K562 (cell line): ENCODE data around the gene MEF2B. TPM values are rescaled to one million over a fixed set of nuclear protein-coding genes. Genes with fewer than 3 reads are reported as not detected.

Source experiments
- BRF1 ChIP-seq: IDR thresholded peaks from 3 replicates; pipeline ENCODE4 v1.6.1; 2011; ENCODE audit warnings: borderline replicate concordance, mild to moderate bottlenecking; ENCODE audit not compliant: insufficient read length; ENCODE audit errors: extremely low read depth
- CBFA2T2 ChIP-seq: fragments of 450-650 bp; conservative IDR thresholded peaks from 2 replicates; pipeline ENCODE4 v1.6.1; 2017; ENCODE audit warnings: mild to moderate bottlenecking
- EGR1 ChIP-seq: fragments of 450-650 bp; conservative IDR thresholded peaks from 2 replicates; pipeline ENCODE4 v1.6.1; 2017; ENCODE audit warnings: mild to moderate bottlenecking
- GTF2F1 ChIP-seq: IDR thresholded peaks from 2 replicates; pipeline ENCODE4 v1.6.1; 2011; ENCODE audit warnings: low read depth, low read length, improper control_type of control experiment
- HNRNPUL1 ChIP-seq: fragments of 200-400 bp; formaldehyde crosslinking; IDR thresholded peaks from 2 replicates; pipeline ENCODE4 v1.6.1; 2017; ENCODE audit warnings: low read length
- JUN ChIP-seq, 2 experiments: sonication (generic) in 1 of 2; formaldehyde crosslinking in 1 of 2; IDR thresholded peaks; 2 replicates each; pipeline versions ENCODE4 v1.6.1 to v1.8.0; 2012 to 2022; ENCODE audit warnings: borderline replicate concordance in 2 of 2, mild to moderate bottlenecking in 2 of 2, improper control_type of control experiment in 1 of 2, low read depth in 1 of 2, low read length in 1 of 2, missing genetic modification reagents in 1 of 2
- KLF13 ChIP-seq: fragments of 450-650 bp; IDR thresholded peaks from 2 replicates; pipeline ENCODE4 v1.6.1; 2016; ENCODE audit warnings: missing genetic modification characterization, low read depth, mild to moderate bottlenecking, missing compliant biosample characterization, moderate library complexity, borderline replicate concordance
- NFE2L1 ChIP-seq: fragments of 450-650 bp; IDR thresholded peaks from 2 replicates; pipeline ENCODE4 v1.6.1; 2016; ENCODE audit warnings: missing genetic modification characterization, low read depth, mild to moderate bottlenecking, missing compliant biosample characterization, moderate library complexity, borderline replicate concordance
- NFIX ChIP-seq: fragments of 250-450 bp; sonication (Bioruptor Pico); IDR thresholded peaks from 2 replicates; pipeline ENCODE4 v1.4.0; 2020; ENCODE audit warnings: low read depth, mild to moderate bottlenecking, moderate library complexity
- POLR2A ChIP-seq: fragments of 450-650 bp; conservative IDR thresholded peaks from 2 replicates; pipeline ENCODE4 v1.6.1; 2016
- SUPT5H ChIP-seq: fragments of 450-650 bp; IDR thresholded peaks from 2 replicates; pipeline ENCODE4 v1.6.1; 2016
- TAF1 ChIP-seq: IDR thresholded peaks from 2 replicates; pipeline ENCODE4 v1.6.1; 2011; ENCODE audit warnings: mild to moderate bottlenecking, low read length, moderate library complexity; ENCODE audit not compliant: insufficient read depth, control insufficient read depth, severe bottlenecking; ENCODE audit errors: extremely low read depth
- ZBTB12 ChIP-seq: fragments of 250-450 bp; sonication (Bioruptor Pico); IDR thresholded peaks from 2 replicates; pipeline ENCODE4 v1.4.0; 2020
- ZNF212 ChIP-seq: fragments of 450-650 bp; formaldehyde crosslinking; IDR thresholded peaks from 2 replicates; pipeline ENCODE4 v1.4.0; 2020; ENCODE audit warnings: mild to moderate bottlenecking
- ZNF263 ChIP-seq: sonication (generic); formaldehyde crosslinking; IDR thresholded peaks from 2 replicates; pipeline ENCODE4 v1.8.0; 2022; ENCODE audit warnings: mild to moderate bottlenecking, missing genetic modification reagents, borderline replicate concordance
- ZNF311 ChIP-seq: fragments of 250-450 bp; sonication (Bioruptor Pico); IDR thresholded peaks from 2 replicates; pipeline ENCODE4 v1.4.0; 2020; ENCODE audit warnings: mild to moderate bottlenecking, moderate library complexity
- ZNF75A ChIP-seq: fragments of 450-650 bp; formaldehyde crosslinking; IDR thresholded peaks from 2 replicates; pipeline ENCODE4 v1.4.0; 2020; ENCODE audit warnings: mild to moderate bottlenecking
- polyA plus RNA-seq, 8 experiments: library from polyadenylated mRNA; depleted of rRNA in 4 of 8; stranded (reverse) in 5 of 8; unstranded in 3 of 8; fragments of >200 nt; fragmentation: Nextera tagmentation in 2 of 8; fragmentation: Illumina TruSeq in 1 of 8; extraction: Ambion mirVana in 2 of 8; extraction: Trizol in 1 of 8; gene quantifications; 2 replicates each; pipeline versions ENCODE4 v1.2.1 to v1.2.3, GENCODE V29; 2011 to 2014; ENCODE audit warnings: inconsistent platforms in 1 of 8, missing spikeins in 1 of 8
- total RNA-seq, 7 experiments: library from RNA; depleted of rRNA in 6 of 7; stranded (reverse); fragments of >200 nt in 6 of 7; fragmentation: Illumina TruSeq in 2 of 7; extraction: Trizol in 2 of 7; gene quantifications; 2 replicates each; pipeline versions ENCODE4 v1.2.1 to v1.2.3, GENCODE V29; 2011 to 2021; ENCODE audit warnings: low replicate concordance in 1 of 7
- TF ChIP-seq, protein P1 (sequence below): fragments of 450-650 bp; formaldehyde crosslinking; IDR thresholded peaks from 2 replicates; pipeline ENCODE4 v1.4.0; 2022; ENCODE audit warnings: missing genetic modification characterization
- TF ChIP-seq, protein P2 (sequence below), 3 experiments: fragments of 200-800 bp in 1 of 3; fragments of 250-450 bp in 1 of 3; fragments of 450-650 bp in 1 of 3; sonication (Bioruptor Pico) in 1 of 3; sonication (Bioruptor generic) in 1 of 3; formaldehyde crosslinking in 1 of 3; IDR thresholded peaks; 2 replicates each; pipeline versions ENCODE4 v1.6.1 to v1.8.0; 2016 to 2022; ENCODE audit warnings: mild to moderate bottlenecking in 2 of 3, missing genetic modification characterization in 2 of 3, missing compliant biosample characterization in 1 of 3, moderate library complexity in 1 of 3

Gene MEF2B
- total and polyA plus RNA-seq, 9 of the 15 experiments (the other 6 are each of a cell fraction or from before 2014, with no cell fraction given), result 0.14 to 1.9 (median 0.71) TPM; not detected in 3

- TF ChIP-seq, protein P1, sequence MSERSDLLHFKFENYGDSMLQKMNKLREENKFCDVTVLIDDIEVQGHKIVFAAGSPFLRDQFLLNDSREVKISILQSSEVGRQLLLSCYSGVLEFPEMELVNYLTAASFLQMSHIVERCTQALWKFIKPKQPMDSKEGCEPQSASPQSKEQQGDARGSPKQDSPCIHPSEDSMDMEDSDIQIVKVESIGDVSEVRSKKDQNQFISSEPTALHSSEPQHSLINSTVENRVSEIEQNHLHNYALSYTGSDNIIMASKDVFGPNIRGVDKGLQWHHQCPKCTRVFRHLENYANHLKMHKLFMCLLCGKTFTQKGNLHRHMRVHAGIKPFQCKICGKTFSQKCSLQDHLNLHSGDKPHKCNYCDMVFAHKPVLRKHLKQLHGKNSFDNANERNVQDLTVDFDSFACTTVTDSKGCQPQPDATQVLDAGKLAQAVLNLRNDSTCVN (CRISPR knock-in tag), result no peak
- TF ChIP-seq SUPT5H (peak; percentile 59; the same call in 1 of the 2 replicates), NFIX (CRISPR knock-in tag) (no peak), GTF2F1 (0 out of 2 replicates have a peak, but pooled peaks have one; percentile 20), BRF1 (no peak), EGR1 (peak; percentile 63), NFE2L1 (tag) (no peak), ZBTB12 (CRISPR knock-in tag) (no peak), ZNF212 (no peak), POLR2A (peak; percentile 78), ZNF311 (CRISPR knock-in tag) (no peak), ZNF263 (CRISPR knock-in tag) (no peak; the same call in 1 of the 2 replicates), TAF1 (peak; percentile 60), KLF13 (peak; percentile 72; the same call in 1 of the 2 replicates), ZNF75A (CRISPR knock-in tag) (no peak), CBFA2T2 (no peak), JUN (IDR thresholded peaks at IDR 0.05; ENCODE audit: borderline replicate concordance, low read depth, low read length) (0 out of 2 replicates have a peak, but pooled peaks have one; percentile 10), JUN (CRISPR knock-in tag; IDR thresholded peaks at IDR 0.05; ENCODE audit: borderline replicate concordance) (no peak), HNRNPUL1 (no peak)
- TF ChIP-seq, protein P2, sequence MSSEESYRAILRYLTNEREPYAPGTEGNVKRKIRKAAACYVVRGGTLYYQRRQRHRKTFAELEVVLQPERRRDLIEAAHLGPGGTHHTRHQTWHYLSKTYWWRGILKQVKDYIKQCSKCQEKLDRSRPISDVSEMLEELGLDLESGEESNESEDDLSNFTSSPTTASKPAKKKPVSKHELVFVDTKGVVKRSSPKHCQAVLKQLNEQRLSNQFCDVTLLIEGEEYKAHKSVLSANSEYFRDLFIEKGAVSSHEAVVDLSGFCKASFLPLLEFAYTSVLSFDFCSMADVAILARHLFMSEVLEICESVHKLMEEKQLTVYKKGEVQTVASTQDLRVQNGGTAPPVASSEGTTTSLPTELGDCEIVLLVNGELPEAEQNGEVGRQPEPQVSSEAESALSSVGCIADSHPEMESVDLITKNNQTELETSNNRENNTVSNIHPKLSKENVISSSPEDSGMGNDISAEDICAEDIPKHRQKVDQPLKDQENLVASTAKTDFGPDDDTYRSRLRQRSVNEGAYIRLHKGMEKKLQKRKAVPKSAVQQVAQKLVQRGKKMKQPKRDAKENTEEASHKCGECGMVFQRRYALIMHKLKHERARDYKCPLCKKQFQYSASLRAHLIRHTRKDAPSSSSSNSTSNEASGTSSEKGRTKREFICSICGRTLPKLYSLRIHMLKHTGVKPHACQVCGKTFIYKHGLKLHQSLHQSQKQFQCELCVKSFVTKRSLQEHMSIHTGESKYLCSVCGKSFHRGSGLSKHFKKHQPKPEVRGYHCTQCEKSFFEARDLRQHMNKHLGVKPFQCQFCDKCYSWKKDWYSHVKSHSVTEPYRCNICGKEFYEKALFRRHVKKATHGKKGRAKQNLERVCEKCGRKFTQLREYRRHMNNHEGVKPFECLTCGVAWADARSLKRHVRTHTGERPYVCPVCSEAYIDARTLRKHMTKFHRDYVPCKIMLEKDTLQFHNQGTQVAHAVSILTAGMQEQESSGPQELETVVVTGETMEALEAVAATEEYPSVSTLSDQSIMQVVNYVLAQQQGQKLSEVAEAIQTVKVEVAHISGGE (CRISPR knock-in tag; IDR thresholded peaks at IDR 0.05), result peak in 1 of 3 experiments; percentile 87; a peak in 2 of 6 replicates
Measured at GRCh38 chr19:19203012-19203856, 33.2 kb upstream of the MEF2B start, which contains the start of gene NR2C2AP (continued).
